Endothelial cell of umbilical vein (primary cell): Measurements from ENCODE around the gene YBX3. TPM values are rescaled to one million over a fixed set of nuclear protein-coding genes. Genes with fewer than 3 reads are reported as not detected.

Experiments
- BruUV-seq: library from RNA; stranded (reverse); fragments of 400-500 nt; replicated peaks from 2 replicates; lab custom pipeline; 2021; lab: Mats Ljungman, UMichigan
- CTCF ChIA-PET: fragments of 300-600, 350-600 bp; sonication (Branson Sonifier 250); formaldehyde crosslinking; loops from one replicate; lab custom pipeline; 2021; ENCODE audit warnings: antibody characterized with exemption, inconsistent platforms; lab: Charles Lee
- POLR2A ChIA-PET: fragments of 300-600, 350-600 bp; sonication (Branson Sonifier 250); formaldehyde crosslinking; loops from one replicate; lab custom pipeline; 2021; ENCODE audit warnings: antibody characterized with exemption, inconsistent platforms; lab: Charles Lee
- DNase-seq: peaks from one replicate; pipeline ENCODE4 v3.0.0-alpha.2; 2011; ENCODE audit warnings: low read depth, low spot score
- FAIRE-seq: peaks from 2 replicates; lab custom pipeline; 2011; peaks lifted over from hg19 to GRCh38; lab: Jason Lieb, UNC
- H2AFZ ChIP-seq: 2 replicates; pipeline ENCODE4 v1.6.0; 2012; ENCODE audit warnings: low read depth, low read length, control low read depth, inconsistent platforms
- H3K27ac ChIP-seq: 2 replicates; pipeline ENCODE4 v1.5.1; 2011; ENCODE audit warnings: low read depth, mild to moderate bottlenecking, control low read depth, low read length, moderate library complexity; ENCODE audit not compliant: insufficient read depth
- H3K27me3 ChIP-seq, 2 experiments: 2 replicates each; pipeline versions ENCODE4 v1.6.0 to v1.6.1; 2011; ENCODE audit warnings: low read length in 2 of 2, mixed read lengths in 1 of 2; ENCODE audit not compliant: control insufficient read depth in 2 of 2, insufficient read depth in 2 of 2
- H3K36me3 ChIP-seq, 2 experiments: 2 replicates in 1 of 2; 3 replicates in 1 of 2; pipeline ENCODE4 v1.5.1; 2011; ENCODE audit warnings: low read length in 2 of 2, mild to moderate bottlenecking in 1 of 2, moderate library complexity in 1 of 2; ENCODE audit not compliant: control insufficient read depth in 2 of 2, insufficient read depth in 2 of 2; ENCODE audit errors: extremely low read depth in 1 of 2
- H3K4me1 ChIP-seq: 3 replicates; pipeline ENCODE4 v1.5.1; 2011; ENCODE audit warnings: mild to moderate bottlenecking, low read length; ENCODE audit not compliant: control insufficient read depth, insufficient read depth; ENCODE audit errors: extremely low read depth
- H3K4me2 ChIP-seq: 2 replicates; pipeline ENCODE4 v1.6.1; 2011; ENCODE audit warnings: low read length, control low read depth, mixed read lengths; ENCODE audit not compliant: insufficient read depth
- H3K4me3 ChIP-seq, 3 experiments: fragments of 200-600 bp in 1 of 3; sonication (generic), shearing (Covaris generic) in 1 of 3; replicated peaks in 1 of 3; 2 replicates each; pipeline ENCODE4 v1.5.1; 2011 to 2016; ENCODE audit warnings: control low read depth in 3 of 3, low read length in 3 of 3, mild to moderate bottlenecking in 2 of 3, inconsistent platforms in 1 of 3, low read depth in 1 of 3, moderate library complexity in 1 of 3; ENCODE audit not compliant: insufficient read depth in 1 of 3
- H3K79me2 ChIP-seq: 2 replicates; pipeline ENCODE4 v1.6.0; 2012; ENCODE audit warnings: low read length, inconsistent platforms; ENCODE audit not compliant: control insufficient read depth, insufficient read depth
- H3K9ac ChIP-seq: replicated peaks from 2 replicates; pipeline ENCODE3; 2011; ENCODE audit warnings: low read length, control low read depth; ENCODE audit not compliant: insufficient read depth; ENCODE audit errors: extremely low read depth
- H3K9me1 ChIP-seq: replicated peaks from 3 replicates; pipeline ENCODE4 v1.6.0; 2011; ENCODE audit warnings: mild to moderate bottlenecking, low read length; ENCODE audit not compliant: control insufficient read depth, insufficient read depth; ENCODE audit errors: extremely low read depth
- H3K9me3 ChIP-seq: replicated peaks from 2 replicates; pipeline ENCODE4 v1.5.1; 2012; ENCODE audit warnings: low read length, inconsistent platforms; ENCODE audit not compliant: control insufficient read depth, insufficient read depth
- H4K20me1 ChIP-seq: replicated peaks from 2 replicates; pipeline ENCODE3; 2011; ENCODE audit warnings: mild to moderate bottlenecking, low read length; ENCODE audit not compliant: control insufficient read depth, insufficient read depth; ENCODE audit errors: extremely low read depth
- EZH2 ChIP-seq: IDR thresholded peaks from 2 replicates; pipeline ENCODE4 v1.6.1; 2012; ENCODE audit warnings: borderline replicate concordance, low read depth, mild to moderate bottlenecking, moderate library complexity, low read length, inconsistent platforms; ENCODE audit not compliant: severe bottlenecking
- FOS ChIP-seq: IDR thresholded peaks from 2 replicates; pipeline ENCODE4 v1.6.1; 2011; ENCODE audit warnings: mild to moderate bottlenecking, low read length, moderate library complexity, borderline replicate concordance; ENCODE audit not compliant: insufficient read depth
- GATA2 ChIP-seq: IDR thresholded peaks from 2 replicates; pipeline ENCODE4 v1.7.0; 2011; ENCODE audit warnings: low read depth, mild to moderate bottlenecking, moderate library complexity, mixed read lengths, low read length; ENCODE audit not compliant: insufficient read length, insufficient read depth
- JUN ChIP-seq: IDR thresholded peaks from 2 replicates; pipeline ENCODE4 v1.6.1; 2011; ENCODE audit warnings: borderline replicate concordance, low read depth; ENCODE audit not compliant: insufficient read length, insufficient read depth
- MYC ChIP-seq: IDR thresholded peaks from one replicate; pipeline ENCODE4 v1.6.1; 2011; ENCODE audit warnings: mild to moderate bottlenecking, low read depth, low read length
- POLR2A ChIP-seq: IDR thresholded peaks from 2 replicates; pipeline ENCODE4 v1.6.1; 2012; ENCODE audit warnings: low read depth, mild to moderate bottlenecking, control low read depth, low read length
- POLR2AphosphoS5 ChIP-seq: IDR thresholded peaks from 2 replicates; pipeline ENCODE4 v1.6.1; 2012; ENCODE audit warnings: low read depth, mild to moderate bottlenecking, control low read depth, low read length, moderate library complexity; ENCODE audit not compliant: insufficient read depth
- dilution Hi-C: fragments of 300-500 bp; cut with MboI; formaldehyde crosslinking; loops from one replicate; pipeline ENCODE4 v1.15.0; 2019; ENCODE audit warnings: low sequenced_read_pairs; ENCODE audit not compliant: extremely low pct_ligation_motif_present
- intact Hi-C: fragments of 100-400 bp; cut with micrococcal nuclease; formaldehyde crosslinking; loops from one replicate; pipeline ENCODE4 v1.10.0; 2022
- polyA plus RNA-seq, 4 experiments: library from polyadenylated mRNA; depleted of rRNA in 3 of 4; stranded (reverse) in 3 of 4; unstranded in 1 of 4; fragments of >200 nt; gene quantifications; 2 replicates each; pipeline versions ENCODE4 v1.2.1 to v1.2.3, GENCODE V29; 2011 to 2012; ENCODE audit warnings: missing spikeins in 1 of 4
- total RNA-seq: library from RNA; stranded (reverse); gene quantifications from 2 replicates; pipeline ENCODE4 v1.2.3, GENCODE V29; 2021
- TF ChIP-seq, protein P1 (sequence below), 2 donors: IDR thresholded peaks; 1 replicate in 1 of 2; 2 replicates in 1 of 2; pipeline ENCODE4 v1.5.1; 2011; ENCODE audit warnings: low read length in 2 of 2, mild to moderate bottlenecking in 2 of 2, moderate library complexity in 2 of 2, control low read depth in 1 of 2, inconsistent platforms in 1 of 2, low read depth in 1 of 2; ENCODE audit not compliant: insufficient read depth in 1 of 2; ENCODE audit errors: extremely low read depth in 1 of 2
- TF ChIP-seq, protein P2 (sequence below): IDR thresholded peaks from 2 replicates; pipeline ENCODE4 v1.6.1; 2011; ENCODE audit not compliant: insufficient read depth, insufficient read length

Gene YBX3
- total and polyA plus RNA-seq, 2 donors (not counting 3 experiments of a cell fraction or from before 2014, with no cell fraction given), result 137 to 441 TPM

DNA sequence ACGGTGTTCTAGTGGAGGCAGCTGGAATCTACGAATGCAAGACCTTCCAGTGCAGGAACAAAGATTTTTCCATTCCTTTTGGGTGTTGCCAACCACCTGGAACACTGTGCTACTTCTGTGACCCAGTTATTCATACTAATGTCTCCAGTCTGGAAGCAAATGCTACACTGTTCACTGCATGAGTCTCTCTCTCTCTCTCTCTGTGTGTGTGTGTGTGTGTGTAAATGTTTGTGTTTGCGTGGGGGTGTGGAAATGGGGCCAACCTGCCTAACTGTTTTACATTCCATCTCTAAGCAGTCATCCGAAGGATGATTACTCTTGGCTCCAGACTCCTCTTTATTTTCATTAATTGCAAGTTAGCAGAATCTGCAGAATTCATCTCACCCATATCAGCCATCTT lies 29.9 kb upstream of the YBX3 start:
- no peak overlapping the region for H3K4me3 ChIP-seq
- TF ChIP-seq JUN, result no peak
- TF ChIP-seq POLR2A, result no peak
- TF ChIP-seq, protein P1, sequence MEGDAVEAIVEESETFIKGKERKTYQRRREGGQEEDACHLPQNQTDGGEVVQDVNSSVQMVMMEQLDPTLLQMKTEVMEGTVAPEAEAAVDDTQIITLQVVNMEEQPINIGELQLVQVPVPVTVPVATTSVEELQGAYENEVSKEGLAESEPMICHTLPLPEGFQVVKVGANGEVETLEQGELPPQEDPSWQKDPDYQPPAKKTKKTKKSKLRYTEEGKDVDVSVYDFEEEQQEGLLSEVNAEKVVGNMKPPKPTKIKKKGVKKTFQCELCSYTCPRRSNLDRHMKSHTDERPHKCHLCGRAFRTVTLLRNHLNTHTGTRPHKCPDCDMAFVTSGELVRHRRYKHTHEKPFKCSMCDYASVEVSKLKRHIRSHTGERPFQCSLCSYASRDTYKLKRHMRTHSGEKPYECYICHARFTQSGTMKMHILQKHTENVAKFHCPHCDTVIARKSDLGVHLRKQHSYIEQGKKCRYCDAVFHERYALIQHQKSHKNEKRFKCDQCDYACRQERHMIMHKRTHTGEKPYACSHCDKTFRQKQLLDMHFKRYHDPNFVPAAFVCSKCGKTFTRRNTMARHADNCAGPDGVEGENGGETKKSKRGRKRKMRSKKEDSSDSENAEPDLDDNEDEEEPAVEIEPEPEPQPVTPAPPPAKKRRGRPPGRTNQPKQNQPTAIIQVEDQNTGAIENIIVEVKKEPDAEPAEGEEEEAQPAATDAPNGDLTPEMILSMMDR (IDR thresholded peaks at IDR 0.05; ENCODE audit: extremely low read depth in 1 of 2, insufficient read depth in 1 of 2, low read depth in 1 of 2, low read length in 2 of 2), result no peak
- TF ChIP-seq GATA2, result no peak
- TF ChIP-seq POLR2AphosphoS5, result no peak
- TF ChIP-seq, protein P2, sequence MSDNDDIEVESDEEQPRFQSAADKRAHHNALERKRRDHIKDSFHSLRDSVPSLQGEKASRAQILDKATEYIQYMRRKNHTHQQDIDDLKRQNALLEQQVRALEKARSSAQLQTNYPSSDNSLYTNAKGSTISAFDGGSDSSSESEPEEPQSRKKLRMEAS, result no peak
- TF ChIP-seq MYC, result no peak
- no peak for TF ChIP-seq EZH2
- no peak for TF ChIP-seq FOS
- POLR2A ChIA-PET, result no interaction called here
- no peaks in the 10 kb centered on the region for H4K20me1 ChIP-seq
- H3K36me3 ChIP-seq, result no peaks in the 10 kb centered on the region
- no peak overlapping the region for H3K4me2 ChIP-seq
- peaks cover 6 to 17% of the 10 kb centered on the region in 2 experiments for H3K27me3 ChIP-seq
- FAIRE-seq, result no peak
- intact Hi-C loops (loop anchor here (5.0 kb wide), 1 partner anchor 734 kb away; no protein-coding TSS in a partner anchor), dilution Hi-C loops (no loop called here)
- H3K9ac ChIP-seq, result no peak overlapping the region
- H3K9me3 ChIP-seq, result no peaks in the 10 kb centered on the region
- no peak overlapping the region for H2AFZ ChIP-seq
- H3K79me2 ChIP-seq, result no peaks in the 10 kb centered on the region
- no TSS peak for BruUV-seq
- no peaks in the 10 kb centered on the region for H3K9me1 ChIP-seq
- CTCF ChIA-PET, result no interaction called here
- DNase-seq, result no peak
- H3K4me1 ChIP-seq, result peaks cover 4% of the 10 kb centered on the region
- H3K27ac ChIP-seq, result no peak overlapping the region
